Stomach (tissue), 19 donors: ENCODE results near the gene FAM120AOS. TPM values are rescaled to one million over a fixed set of nuclear protein-coding genes. Genes with fewer than 3 reads are reported as not detected.

Source experiments
- DNase-seq, 2 donors: peaks; one replicate each; pipeline versions ENCODE4 v3.0.0 to v3.0.0-alpha.2; 2013 to 2019
- H3K27ac ChIP-seq, 5 donors: fragments of 200-600 bp in 4 of 5; sonication (generic) in 4 of 5; one replicate each; pipeline ENCODE4 v1.5.1; 2013 to 2019; ENCODE audit warnings: mild to moderate bottlenecking in 1 of 5, moderate library complexity in 1 of 5
- H3K27me3 ChIP-seq, 3 donors: fragments of 200-600 bp; sonication (generic); one replicate each; pipeline ENCODE4 v1.5.1; 2017 to 2019; ENCODE audit warnings: mixed run types in 1 of 3
- H3K36me3 ChIP-seq, 4 donors: fragments of 200-600 bp; sonication (generic); 1 replicate in 3 of 4; 2 replicates in 1 of 4; pipeline ENCODE4 v1.5.1; 2016 to 2019
- H3K4me1 ChIP-seq, 4 donors: fragments of 200-600 bp; sonication (generic); one replicate each; pipeline ENCODE4 v1.5.1; 2016 to 2019
- H3K4me3 ChIP-seq, 4 donors: fragments of 200-600 bp; sonication (generic) in 3 of 4; one replicate each; pipeline ENCODE4 v1.5.1; 2016 to 2019; ENCODE audit warnings: mild to moderate bottlenecking in 1 of 4
- H3K9me3 ChIP-seq, 4 donors: fragments of 200-600 bp; sonication (generic); one replicate each; pipeline ENCODE4 v1.5.1; 2016 to 2019
- EP300 ChIP-seq: sonication (generic); formaldehyde crosslinking; IDR thresholded peaks from one replicate; pipeline ENCODE4 v1.6.1; 2017; ENCODE audit warnings: antibody characterized with exemption
- POLR2A ChIP-seq, 4 donors: fragments of 450-650 bp; IDR thresholded peaks; one replicate each; pipeline ENCODE4 v1.6.1; 2016; ENCODE audit warnings: antibody characterized with exemption in 4 of 4, control low read depth in 2 of 4, mild to moderate bottlenecking in 1 of 4, moderate library complexity in 1 of 4
- POLR2AphosphoS5 ChIP-seq, 3 donors: sonication (generic); formaldehyde crosslinking; IDR thresholded peaks; one replicate each; pipeline ENCODE4 v1.6.1; 2016; ENCODE audit warnings: antibody characterized with exemption in 3 of 3
- WGBS, 5 donors: extraction: QIAGEN DNeasy Blood & Tissue Kit in 3 of 5; methylation state at CpG; one replicate each; pipeline versions ENCODE4 v1.1.5 to v1.1.7; 2013 to 2018; 5-methylcytosine and 5-hydroxymethylcytosine counted together
- intact Hi-C: fragments of 100-400 bp; cut with DNase I; formaldehyde crosslinking; loops from one replicate; pipeline ENCODE4 v1.15.1; 2023; ENCODE audit warnings: low total_unique reads
- long read RNA-seq, 10 donors: transcript quantifications; one replicate each; lab custom pipeline, GENCODE V29; 2026
- polyA plus RNA-seq, 3 donors: library from polyadenylated mRNA; stranded (reverse); fragments of 200-250 nt; gene quantifications; one replicate each; pipeline ENCODE4 v1.2.3, GENCODE V29; 2013
- total RNA-seq, 5 donors: library from RNA; depleted of rRNA; stranded (reverse); fragments of >200 nt; gene quantifications; one replicate each; pipeline versions ENCODE4 v1.1.0 to v1.2.3, GENCODE V29; 2014 to 2016
- TF ChIP-seq, protein P1 (sequence below), 7 experiments: fragments of 450-650 bp in 4 of 7; fragments of 200-600 bp in 3 of 7; sonication (generic) in 3 of 7; IDR thresholded peaks; one replicate each; pipeline ENCODE4 v1.5.1; 2016 to 2019; ENCODE audit warnings: antibody characterized with exemption in 7 of 7, control low read depth in 2 of 7, mild to moderate bottlenecking in 1 of 7
- donor health status: healthy with polysubstance abuse.
- donor health status: Bipolar disorder and iron deficiency.
- donor health status: healthy.

The FAM120AOS gene
- 100 to 1,000 TPM in 1 of 5 donors, 10 to 100 TPM in 4; 12.9 to 232 (median 40.3) TPM for total RNA-seq
- polyA plus RNA-seq = 10 to 100 TPM; 26.2 to 63.1 (median 38.4) TPM
- long read RNA-seq, donor 1, transcript FAM120AOS-202 (3 exons, 1,800 nt) = major isoform, 5 of 38 reads
- long read RNA-seq, donor 1, partial matches to known transcripts = 31 of 38 reads
- long read RNA-seq, donor 1, other reads (novel, unspliced or antisense) = 0 of 38 reads
- long read RNA-seq, donor 2, transcript FAM120AOS-202 (3 exons, 1,800 nt) = major isoform, 5 of 101 reads
- long read RNA-seq, donor 2, partial matches to known transcripts = 88 of 101 reads
- long read RNA-seq, donor 2, other reads (novel, unspliced or antisense) = 0 of 101 reads
- long read RNA-seq, donor 3, partial matches to known transcripts = 111 of 123 reads
- long read RNA-seq, donor 3, other reads (novel, unspliced or antisense) = 6 of 123 reads
- long read RNA-seq, donor 4, partial matches to known transcripts = 0 of 1 reads
- long read RNA-seq, donor 4, other reads (novel, unspliced or antisense) = 0 of 1 reads
- long read RNA-seq, donor 5, full-length matches to known transcripts = 8 of 138 reads
- long read RNA-seq, donor 5, partial matches to known transcripts = 130 of 138 reads
- long read RNA-seq, donor 5, other reads (novel, unspliced or antisense) = 0 of 138 reads
- long read RNA-seq, donor 6, full-length matches to known transcripts = 28 of 142 reads
- long read RNA-seq, donor 6, partial matches to known transcripts = 114 of 142 reads
- long read RNA-seq, donor 6, other reads (novel, unspliced or antisense) = 0 of 142 reads
- long read RNA-seq, donor 7, transcript FAM120AOS-206 (4 exons, 1,491 nt) = major isoform, 9 of 222 reads
- long read RNA-seq, donor 7, transcript FAM120AOS-202 (3 exons, 1,800 nt) = major isoform, 9 of 222 reads
- long read RNA-seq, donor 7, partial matches to known transcripts = 192 of 222 reads
- long read RNA-seq, donor 7, other reads (novel, unspliced or antisense) = 8 of 222 reads
- long read RNA-seq, donor 8, partial matches to known transcripts = 175 of 183 reads
- long read RNA-seq, donor 8, other reads (novel, unspliced or antisense) = 0 of 183 reads
- long read RNA-seq, donor 9, full-length matches to known transcripts = 11 of 69 reads
- long read RNA-seq, donor 9, partial matches to known transcripts = 58 of 69 reads
- long read RNA-seq, donor 9, other reads (novel, unspliced or antisense) = 0 of 69 reads
- long read RNA-seq, donor 10, partial matches to known transcripts = 99 of 102 reads
- long read RNA-seq, donor 10, other reads (novel, unspliced or antisense) = 0 of 102 reads

DNA sequence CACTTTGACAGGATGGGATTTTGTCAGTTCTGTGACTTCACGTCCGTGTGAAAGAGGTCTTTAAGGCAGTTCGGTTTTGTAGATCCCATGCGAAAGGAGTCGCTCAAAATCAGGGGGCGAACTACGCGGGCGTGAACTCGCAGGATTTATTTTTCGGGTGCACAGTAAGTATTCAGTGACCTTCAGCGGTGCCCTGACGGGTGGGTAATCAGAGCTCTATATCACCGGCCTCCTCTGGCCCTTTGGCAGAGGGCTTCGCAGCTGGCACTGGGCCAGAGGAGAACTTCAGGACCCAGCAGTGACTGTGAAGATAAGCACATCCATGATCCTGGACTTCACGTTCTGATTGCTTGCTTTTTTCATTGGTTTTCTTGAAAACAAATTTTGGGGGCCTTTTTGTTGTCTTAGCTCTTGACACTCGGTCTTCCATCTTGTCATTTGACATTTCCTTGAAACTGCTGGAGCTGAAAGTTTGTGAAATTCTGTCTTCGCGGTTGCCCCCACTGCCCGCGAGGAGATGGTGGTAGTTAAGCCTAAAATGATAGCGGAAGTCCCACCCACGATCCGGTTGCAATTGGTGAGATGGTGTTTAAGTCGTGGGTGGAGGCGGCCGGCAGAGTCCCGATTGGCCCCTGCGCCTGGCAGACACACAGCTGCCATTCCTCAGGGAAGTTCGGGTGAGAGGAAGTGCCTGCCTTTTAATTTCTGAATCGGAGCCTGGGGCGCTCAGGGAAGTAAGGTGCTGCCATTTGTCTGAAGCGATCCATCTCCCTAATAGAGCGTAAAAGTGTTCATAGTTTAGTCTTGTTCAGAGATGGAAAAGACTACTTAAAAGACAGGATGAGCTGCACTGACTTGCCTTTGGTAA is at the start of gene FAM120AOS:
Gene FAM120AOS, minus strand, starts transcription at position 535 of the 868 bp plus-strand sequence. CDS start 872 bp downstream, outside the sequence.
- TF ChIP-seq EP300 (no peak), POLR2A (IDR thresholded peaks at IDR 0.05) (peak in 1 of 4 donors; percentile 59), POLR2AphosphoS5 (IDR thresholded peaks at IDR 0.05) (peak; percentile 17 to 92 (median 80))
- Histone ChIP-seq H3K36me3 (peaks cover 6 to 16% (median 10%) of the 10 kb centered on the region in 4 donors), H3K4me1 (peaks cover 42 to 67% (median 57%) of the 10 kb centered on the region in 4 donors), H3K27me3 (no peaks in the 10 kb centered on the region), H3K9me3 (no peaks in the 10 kb centered on the region), H3K4me3 (peak within 1 kb of the TSS; percentile 79 to 92 (median 88)), H3K27ac (peak within 1 kb of the TSS; percentile 95 to 99 (median 97))
- DNase-seq = peak; percentile 94 to 98
- intact Hi-C loops = no loop called here
- 0 to 1% (median 0%) methylated on average over 34 of the region's 34 CpGs for WGBS, 5 donors

DNA sequence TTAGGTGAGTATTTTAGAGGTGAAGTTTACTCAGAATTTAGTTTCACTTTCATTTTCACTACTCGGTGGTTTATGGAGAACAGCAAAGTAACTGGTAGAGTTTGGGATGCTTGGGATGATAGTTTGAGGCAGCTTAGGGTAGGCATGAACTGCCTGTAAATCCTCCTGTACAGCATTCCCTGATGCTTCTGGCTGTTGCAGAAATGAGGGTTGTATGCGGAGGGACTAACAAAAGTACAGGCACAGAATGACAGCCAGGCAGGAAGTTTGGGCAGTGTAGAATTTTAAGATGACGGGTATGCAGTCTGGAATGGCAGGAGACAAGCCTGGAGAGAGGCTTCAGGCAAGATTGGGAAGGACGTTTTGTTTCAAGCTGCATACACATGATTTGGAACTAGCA is 48.0 kb upstream of the FAM120AOS start:
- intact Hi-C loops = no loop called here
- H3K27me3 ChIP-seq = no peaks in the 10 kb centered on the region
- peak overlapping the region; percentile 17 to 32 (median 24) for H3K4me3 ChIP-seq
- H3K27ac ChIP-seq = peak overlapping the region; percentile 1 to 80 (median 41)
- 42 to 54% (median 49%) methylated on average over 4 of the region's 4 CpGs for WGBS, 5 donors
- H3K4me1 ChIP-seq = peaks cover 9 to 61% (median 32%) of the 10 kb centered on the region in 4 donors
- no peaks in the 10 kb centered on the region for H3K9me3 ChIP-seq
- DNase-seq = peak in 1 of 2 donors; percentile 20
- TF ChIP-seq POLR2AphosphoS5 (IDR thresholded peaks at IDR 0.05) (no peak), POLR2A (IDR thresholded peaks at IDR 0.05) (no peak), EP300 (no peak)
- TF ChIP-seq, protein P1, sequence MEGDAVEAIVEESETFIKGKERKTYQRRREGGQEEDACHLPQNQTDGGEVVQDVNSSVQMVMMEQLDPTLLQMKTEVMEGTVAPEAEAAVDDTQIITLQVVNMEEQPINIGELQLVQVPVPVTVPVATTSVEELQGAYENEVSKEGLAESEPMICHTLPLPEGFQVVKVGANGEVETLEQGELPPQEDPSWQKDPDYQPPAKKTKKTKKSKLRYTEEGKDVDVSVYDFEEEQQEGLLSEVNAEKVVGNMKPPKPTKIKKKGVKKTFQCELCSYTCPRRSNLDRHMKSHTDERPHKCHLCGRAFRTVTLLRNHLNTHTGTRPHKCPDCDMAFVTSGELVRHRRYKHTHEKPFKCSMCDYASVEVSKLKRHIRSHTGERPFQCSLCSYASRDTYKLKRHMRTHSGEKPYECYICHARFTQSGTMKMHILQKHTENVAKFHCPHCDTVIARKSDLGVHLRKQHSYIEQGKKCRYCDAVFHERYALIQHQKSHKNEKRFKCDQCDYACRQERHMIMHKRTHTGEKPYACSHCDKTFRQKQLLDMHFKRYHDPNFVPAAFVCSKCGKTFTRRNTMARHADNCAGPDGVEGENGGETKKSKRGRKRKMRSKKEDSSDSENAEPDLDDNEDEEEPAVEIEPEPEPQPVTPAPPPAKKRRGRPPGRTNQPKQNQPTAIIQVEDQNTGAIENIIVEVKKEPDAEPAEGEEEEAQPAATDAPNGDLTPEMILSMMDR (IDR thresholded peaks at IDR 0.05) = no peak
- H3K36me3 ChIP-seq = peaks cover 29 to 49% (median 45%) of the 10 kb centered on the region in 4 donors

DNA sequence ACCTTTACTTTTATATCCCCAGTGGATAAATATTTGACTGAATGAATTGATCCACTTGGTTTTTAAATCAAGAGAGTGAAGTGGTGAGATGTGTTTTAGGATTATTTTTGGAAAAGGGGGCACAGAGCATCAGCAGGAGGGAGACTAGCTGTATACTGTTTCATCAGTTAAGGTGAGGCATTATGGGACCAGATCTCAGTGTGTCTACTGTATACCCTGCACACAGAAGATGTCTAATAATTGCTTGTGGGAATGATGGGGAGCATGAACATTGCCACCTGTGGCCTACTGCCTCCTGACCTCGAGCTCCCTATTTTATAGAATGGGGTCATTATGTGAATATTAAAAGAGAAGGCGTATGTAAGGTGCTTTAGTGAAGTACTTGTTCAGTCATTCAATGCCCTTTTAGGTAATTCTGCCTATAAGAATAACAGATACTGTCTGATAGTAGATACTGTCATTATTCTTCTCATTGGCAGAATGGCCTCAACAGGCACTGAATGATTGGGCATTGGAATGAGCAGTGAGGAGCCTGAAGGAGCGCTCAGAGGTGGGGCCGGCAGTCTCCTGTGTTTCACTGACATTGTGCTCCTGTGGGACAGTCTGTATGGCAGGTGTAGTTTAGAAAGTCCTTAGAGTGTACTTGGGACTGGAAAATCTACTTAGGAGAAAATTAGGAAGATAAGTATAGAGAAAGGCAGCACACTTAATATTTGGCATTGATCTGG is 47.4 kb upstream of the FAM120AOS start:
- Histone ChIP-seq H3K36me3 (peaks cover 31 to 51% (median 49%) of the 10 kb centered on the region in 4 donors), H3K4me3 (peak overlapping the region; percentile 17 to 32 (median 24)), H3K9me3 (no peaks in the 10 kb centered on the region), H3K27me3 (no peaks in the 10 kb centered on the region), H3K27ac (peak overlapping the region in 4 of 5 donors; percentile 37 to 80 (median 53)), H3K4me1 (peaks cover 9 to 61% (median 31%) of the 10 kb centered on the region in 4 donors)
- intact Hi-C loops = no loop called here
- TF ChIP-seq POLR2AphosphoS5 (IDR thresholded peaks at IDR 0.05) (no peak), POLR2A (IDR thresholded peaks at IDR 0.05) (no peak), EP300 (no peak)
- TF ChIP-seq, protein P1 (IDR thresholded peaks at IDR 0.05) = no peak
- 86 to 92% (median 89%) methylated on average over 4 of the region's 4 CpGs for WGBS, 5 donors
- no peak for DNase-seq
